Mucosa of stomach (tissue), 1 donor: Measurements from ENCODE around the gene GALNT13.

Experiments
- H3K27me3 ChIP-seq: one replicate; pipeline ENCODE4 v1.7.0; 2013; ENCODE audit warnings: mild to moderate bottlenecking, low read length; ENCODE audit not compliant: control insufficient read depth, insufficient read depth
- H3K36me3 ChIP-seq: one replicate; pipeline ENCODE4 v1.7.0; 2013; ENCODE audit warnings: low read length; ENCODE audit not compliant: control insufficient read depth, insufficient read depth
- H3K4me1 ChIP-seq: one replicate; pipeline ENCODE4 v1.7.0; 2013; ENCODE audit warnings: mild to moderate bottlenecking, low read length; ENCODE audit not compliant: control insufficient read depth, insufficient read depth
- H3K4me3 ChIP-seq: one replicate; pipeline ENCODE4 v1.7.0; 2013; ENCODE audit warnings: low read length
- H3K9ac ChIP-seq: one replicate; pipeline ENCODE4 v1.7.0; 2013; ENCODE audit warnings: mild to moderate bottlenecking, low read length, moderate library complexity
- H3K9me3 ChIP-seq: one replicate; pipeline ENCODE4 v1.7.0; 2013; ENCODE audit warnings: mild to moderate bottlenecking, low read length, moderate library complexity; ENCODE audit not compliant: control insufficient read depth
- donor health status: Pancreatic carcinoma.

GALNT13 gene

GRCh38 chr2:154343282-154343681, 471.6 kb downstream of the GALNT13 start:
- Histone ChIP-seq H3K4me1 (no peaks in the 10 kb centered on the region), H3K27me3 (no peaks in the 10 kb centered on the region), H3K36me3 (no peaks in the 10 kb centered on the region), H3K9me3 (no peaks in the 10 kb centered on the region), H3K4me3 (no peak overlapping the region), H3K9ac (no peak overlapping the region)

- H3K9ac ChIP-seq = no peak overlapping the region
- no peak overlapping the region for H3K4me3 ChIP-seq
- no peaks in the 10 kb centered on the region for H3K27me3 ChIP-seq
- no peaks in the 10 kb centered on the region for H3K36me3 ChIP-seq
- no peaks in the 10 kb centered on the region for H3K4me1 ChIP-seq
- H3K9me3 ChIP-seq = no peaks in the 10 kb centered on the region
Observed at GRCh38 chr2:154350911-154351310, 479.2 kb downstream of the GALNT13 start.

- Histone ChIP-seq H3K9ac (no peak overlapping the region), H3K4me3 (no peak overlapping the region), H3K36me3 (no peaks in the 10 kb centered on the region), H3K4me1 (no peaks in the 10 kb centered on the region), H3K9me3 (no peaks in the 10 kb centered on the region), H3K27me3 (no peaks in the 10 kb centered on the region)
Observed at GRCh38 chr2:154361276-154361675, 489.6 kb downstream of the GALNT13 start.

- no peak overlapping the region for H3K4me3 ChIP-seq
- H3K27me3 ChIP-seq = no peaks in the 10 kb centered on the region
- no peaks in the 10 kb centered on the region for H3K4me1 ChIP-seq
- no peaks in the 10 kb centered on the region for H3K9me3 ChIP-seq
- H3K9ac ChIP-seq = no peak overlapping the region
- no peaks in the 10 kb centered on the region for H3K36me3 ChIP-seq
Observed at GRCh38 chr2:154368153-154368552, 496.4 kb downstream of the GALNT13 start.

GRCh38 chr2:154370873-154371272, 499.2 kb downstream of the GALNT13 start:
- Histone ChIP-seq H3K36me3 (no peaks in the 10 kb centered on the region), H3K27me3 (no peaks in the 10 kb centered on the region), H3K9me3 (no peaks in the 10 kb centered on the region), H3K4me3 (no peak overlapping the region), H3K4me1 (no peaks in the 10 kb centered on the region), H3K9ac (no peak overlapping the region)

GRCh38 chr2:154374416-154374815, 502.7 kb downstream of the GALNT13 start:
- Histone ChIP-seq H3K4me1 (no peaks in the 10 kb centered on the region), H3K36me3 (no peaks in the 10 kb centered on the region), H3K4me3 (no peak overlapping the region), H3K9ac (no peak overlapping the region), H3K9me3 (no peaks in the 10 kb centered on the region), H3K27me3 (no peaks in the 10 kb centered on the region)

- Histone ChIP-seq H3K4me3 (no peak overlapping the region), H3K4me1 (no peaks in the 10 kb centered on the region), H3K9ac (no peak overlapping the region), H3K27me3 (no peaks in the 10 kb centered on the region), H3K9me3 (no peaks in the 10 kb centered on the region), H3K36me3 (no peaks in the 10 kb centered on the region)
Observed at GRCh38 chr2:154375579-154375931, 503.8 kb downstream of the GALNT13 start.

- no peak overlapping the region for H3K9ac ChIP-seq
- no peaks in the 10 kb centered on the region for H3K36me3 ChIP-seq
- H3K27me3 ChIP-seq = no peaks in the 10 kb centered on the region
- no peaks in the 10 kb centered on the region for H3K4me1 ChIP-seq
- H3K9me3 ChIP-seq = no peaks in the 10 kb centered on the region
- no peak overlapping the region for H3K4me3 ChIP-seq
Observed at GRCh38 chr2:154381931-154382794, 510.4 kb downstream of the GALNT13 start.

- Histone ChIP-seq H3K4me3 (no peak overlapping the region), H3K4me1 (no peaks in the 10 kb centered on the region), H3K27me3 (no peaks in the 10 kb centered on the region), H3K9ac (no peak overlapping the region), H3K36me3 (no peaks in the 10 kb centered on the region), H3K9me3 (no peaks in the 10 kb centered on the region)
Observed at GRCh38 chr2:154386186-154386585, 514.5 kb downstream of the GALNT13 start.

GRCh38 chr2:154391051-154391450, 519.3 kb downstream of the GALNT13 start:
- Histone ChIP-seq H3K27me3 (no peaks in the 10 kb centered on the region), H3K36me3 (no peaks in the 10 kb centered on the region), H3K4me1 (no peaks in the 10 kb centered on the region), H3K9me3 (no peaks in the 10 kb centered on the region), H3K9ac (no peak overlapping the region), H3K4me3 (no peak overlapping the region)

GRCh38 chr2:154392256-154392655, 520.5 kb downstream of the GALNT13 start:
- Histone ChIP-seq H3K4me1 (no peaks in the 10 kb centered on the region), H3K36me3 (no peaks in the 10 kb centered on the region), H3K4me3 (no peak overlapping the region), H3K9me3 (no peaks in the 10 kb centered on the region), H3K27me3 (no peaks in the 10 kb centered on the region), H3K9ac (no peak overlapping the region)

GRCh38 chr2:154394600-154394999, 522.9 kb downstream of the GALNT13 start:
- no peaks in the 10 kb centered on the region for H3K9me3 ChIP-seq
- no peak overlapping the region for H3K9ac ChIP-seq
- no peaks in the 10 kb centered on the region for H3K27me3 ChIP-seq
- H3K36me3 ChIP-seq = no peaks in the 10 kb centered on the region
- H3K4me1 ChIP-seq = no peaks in the 10 kb centered on the region
- no peak overlapping the region for H3K4me3 ChIP-seq
